Epithelial cell of umbilical artery (primary cell): ENCODE results near the gene ELP2. TPM values are rescaled to one million over a fixed set of nuclear protein-coding genes. Genes with fewer than 3 reads are reported as not detected.

ENCODE experiments used
- total RNA-seq: library from RNA; depleted of rRNA; stranded (reverse); fragments of >200 nt; gene quantifications from 2 replicates; pipeline ENCODE4 v1.2.3, GENCODE V29; 2014

ELP2 gene, protein sequence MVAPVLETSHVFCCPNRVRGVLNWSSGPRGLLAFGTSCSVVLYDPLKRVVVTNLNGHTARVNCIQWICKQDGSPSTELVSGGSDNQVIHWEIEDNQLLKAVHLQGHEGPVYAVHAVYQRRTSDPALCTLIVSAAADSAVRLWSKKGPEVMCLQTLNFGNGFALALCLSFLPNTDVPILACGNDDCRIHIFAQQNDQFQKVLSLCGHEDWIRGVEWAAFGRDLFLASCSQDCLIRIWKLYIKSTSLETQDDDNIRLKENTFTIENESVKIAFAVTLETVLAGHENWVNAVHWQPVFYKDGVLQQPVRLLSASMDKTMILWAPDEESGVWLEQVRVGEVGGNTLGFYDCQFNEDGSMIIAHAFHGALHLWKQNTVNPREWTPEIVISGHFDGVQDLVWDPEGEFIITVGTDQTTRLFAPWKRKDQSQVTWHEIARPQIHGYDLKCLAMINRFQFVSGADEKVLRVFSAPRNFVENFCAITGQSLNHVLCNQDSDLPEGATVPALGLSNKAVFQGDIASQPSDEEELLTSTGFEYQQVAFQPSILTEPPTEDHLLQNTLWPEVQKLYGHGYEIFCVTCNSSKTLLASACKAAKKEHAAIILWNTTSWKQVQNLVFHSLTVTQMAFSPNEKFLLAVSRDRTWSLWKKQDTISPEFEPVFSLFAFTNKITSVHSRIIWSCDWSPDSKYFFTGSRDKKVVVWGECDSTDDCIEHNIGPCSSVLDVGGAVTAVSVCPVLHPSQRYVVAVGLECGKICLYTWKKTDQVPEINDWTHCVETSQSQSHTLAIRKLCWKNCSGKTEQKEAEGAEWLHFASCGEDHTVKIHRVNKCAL
- total RNA-seq, result 76.7 and 81.2 TPM in 2 replicates

GRCh38 chr18:36129300-36130038 is at the start of gene ELP2, which contains the start of gene SLC39A6:
Gene ELP2 (plus strand): TSS chr18:36129899. CDS start chr18:36129934, 35 bp downstream.
Gene SLC39A6 (minus strand): TSS chr18:36129340. CDS start chr18:36127007, 2,333 bp downstream.

DNA sequence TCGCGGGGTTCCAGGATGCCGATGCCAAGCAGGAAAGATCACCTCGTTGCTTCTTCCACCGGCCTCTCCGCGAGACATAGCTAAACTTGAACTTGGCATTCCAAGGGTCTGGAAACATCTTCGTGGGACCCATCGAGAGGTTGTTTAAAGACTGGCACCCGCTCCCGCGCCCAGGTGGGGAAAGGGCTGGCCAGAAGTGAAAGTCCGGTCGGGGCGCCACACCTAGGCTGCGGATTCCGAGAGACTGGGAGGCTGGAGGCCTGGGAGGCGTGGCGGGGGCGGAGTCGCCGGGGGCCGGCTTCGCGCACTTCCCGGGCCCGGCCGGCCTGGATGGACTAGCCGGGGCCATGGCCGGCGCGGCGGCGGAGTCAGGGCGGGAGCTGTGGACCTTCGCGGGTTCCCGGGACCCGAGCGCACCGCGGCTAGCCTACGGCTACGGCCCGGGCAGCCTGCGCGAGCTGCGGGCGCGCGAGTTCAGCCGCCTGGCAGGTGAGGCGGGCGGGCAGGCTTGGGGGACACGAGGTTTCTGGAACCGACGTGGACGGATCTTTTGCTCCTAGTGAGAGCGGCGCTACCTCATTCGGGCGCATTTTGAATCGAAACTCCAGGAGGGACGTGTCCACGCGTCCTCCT is 57.6 kb downstream of the ELP2 start, which contains the start of gene MOCOS:
MOCOS (plus strand) TSS at position 305 of the 633 bp plus-strand sequence; CDS start at position 348, 43 bp downstream.

Other genes with a start within 250 kb of the ELP2 start
- gene RPRD1A, start 62.3 kb upstream of the ELP2 start, total RNA-seq, result 74.4 and 84.0 TPM in 2 replicates
- gene SLC39A6, start 559 bp upstream of the ELP2 start, total RNA-seq, result 14.9 and 22.6 TPM in 2 replicates
- gene MOCOS, start 57.6 kb downstream of the ELP2 start, total RNA-seq, result 5.8 and 10.8 TPM in 2 replicates
- 0.32 and 0.61 TPM in 2 replicates for gene FHOD3, start 167.8 kb downstream of the ELP2 start, total RNA-seq